Lung (tissue), 12 donors: ENCODE measurements around the gene A4GNT. TPM values are rescaled to one million over a fixed set of nuclear protein-coding genes. Genes with fewer than 3 reads are reported as not detected.

Source experiments
- ATAC-seq: fragments of 200-7000 bp; cut with Tn5 transposase; one replicate; pipeline ENCODE4 v1.9.1; 2020; ENCODE audit warnings: moderate number of reproducible peaks; ENCODE audit not compliant: insufficient read depth, low FRiP score
- DNase-seq, 3 donors: peaks; one replicate each; pipeline ENCODE4 v3.0.0-alpha.2; 2013 to 2017
- H3K27ac ChIP-seq, 2 donors: one replicate each; pipeline ENCODE4 v1.5.1; 2013; ENCODE audit warnings: mild to moderate bottlenecking in 2 of 2, moderate library complexity in 2 of 2, control low read depth in 1 of 2, inconsistent platforms in 1 of 2, low read depth in 1 of 2, low read length in 1 of 2
- H3K27me3 ChIP-seq, 3 donors: one replicate each; pipeline ENCODE4 v1.5.1; 2013; ENCODE audit warnings: low read length in 2 of 3; ENCODE audit not compliant: control insufficient read depth in 3 of 3, insufficient read depth in 3 of 3
- H3K36me3 ChIP-seq, 4 donors: one replicate each; pipeline ENCODE4 v1.5.1; 2013; ENCODE audit warnings: low read length in 4 of 4, mild to moderate bottlenecking in 1 of 4, moderate library complexity in 1 of 4; ENCODE audit not compliant: control insufficient read depth in 4 of 4, insufficient read depth in 4 of 4
- H3K4me1 ChIP-seq, 5 donors: one replicate each; pipeline ENCODE4 v1.5.1; 2013; ENCODE audit warnings: low read length in 5 of 5, mild to moderate bottlenecking in 2 of 5, moderate library complexity in 1 of 5; ENCODE audit not compliant: control insufficient read depth in 5 of 5, insufficient read depth in 5 of 5
- H3K4me3 ChIP-seq: one replicate; pipeline ENCODE4 v1.5.1; 2013; ENCODE audit warnings: mild to moderate bottlenecking, control low read depth, moderate library complexity
- H3K9ac ChIP-seq, 2 donors: one replicate each; pipeline ENCODE4 v1.5.1; 2013; ENCODE audit warnings: low read length in 2 of 2, control low read depth in 1 of 2; ENCODE audit not compliant: insufficient read depth in 1 of 2
- H3K9me3 ChIP-seq, 4 donors: one replicate each; pipeline ENCODE4 v1.5.1; 2013; ENCODE audit warnings: low read length in 3 of 4, mild to moderate bottlenecking in 1 of 4, moderate library complexity in 1 of 4; ENCODE audit not compliant: control insufficient read depth in 4 of 4, insufficient read depth in 3 of 4
- WGBS, 2 donors: extraction: QIAGEN DNeasy Blood & Tissue Kit; methylation state at CpG; one replicate each; pipeline ENCODE4 v1.1.7; 2013; 5-methylcytosine and 5-hydroxymethylcytosine counted together
- polyA plus RNA-seq, 2 donors: library from polyadenylated mRNA; stranded (reverse); fragments of 200-250 nt; gene quantifications; one replicate each; pipeline ENCODE4 v1.2.1, GENCODE V29; 2013
- total RNA-seq, 2 donors: library from RNA; depleted of rRNA in 1 of 2; stranded (reverse); fragments of >200 nt in 1 of 2; gene quantifications; one replicate each; pipeline ENCODE4 v1.2.1, GENCODE V29; 2014 to 2021
- TF ChIP-seq, protein P1 (sequence below): IDR thresholded peaks from 2 replicates; pipeline ENCODE4 v1.5.1; 2012; ENCODE audit warnings: mild to moderate bottlenecking; ENCODE audit errors: control extremely low read depth, extremely low read depth
- donor health status: control.
- donor health status: control.
- donor health status: Bipolar disorder and iron deficiency.
- donor health status: healthy.
- donor health status: DM: yes; HTN: yes; CAD: no.

Gene A4GNT
- total and polyA plus RNA-seq, 4 donors = 0.06 to 0.25 TPM; not detected in 2

DNA sequence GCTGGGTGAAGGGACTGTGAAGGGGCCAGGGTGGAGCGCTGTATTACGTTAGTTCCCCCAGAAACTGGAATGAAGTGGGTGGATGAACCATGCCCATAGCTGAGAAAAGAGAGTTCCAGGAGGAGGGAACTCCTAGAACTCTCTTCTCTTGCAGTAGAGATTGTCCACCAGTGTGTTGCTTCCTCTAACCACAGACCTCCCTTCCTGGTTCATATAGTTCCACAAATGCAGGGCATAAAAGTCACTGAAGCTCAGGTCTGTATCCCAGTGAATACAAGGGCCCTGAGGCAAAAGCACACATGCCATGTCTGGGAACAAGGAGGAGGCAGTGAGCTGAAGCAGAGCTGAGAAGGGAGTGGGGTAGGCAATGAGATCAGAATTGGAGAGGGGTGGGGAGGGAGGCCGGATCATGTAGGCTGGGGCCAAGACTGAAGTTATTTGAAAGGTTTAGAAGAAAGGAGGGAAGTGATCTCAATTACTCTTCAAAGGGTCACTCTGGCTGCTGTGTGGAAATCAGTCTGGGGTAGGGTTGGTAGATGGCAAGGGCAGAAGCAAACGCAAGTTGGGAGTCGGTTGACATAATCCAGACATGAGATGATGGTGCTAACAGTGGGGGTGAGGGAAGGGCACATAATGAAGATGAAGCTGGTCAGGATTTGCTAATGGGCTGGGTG, 6.5 kb downstream of the A4GNT start:
- TF ChIP-seq, protein P1, sequence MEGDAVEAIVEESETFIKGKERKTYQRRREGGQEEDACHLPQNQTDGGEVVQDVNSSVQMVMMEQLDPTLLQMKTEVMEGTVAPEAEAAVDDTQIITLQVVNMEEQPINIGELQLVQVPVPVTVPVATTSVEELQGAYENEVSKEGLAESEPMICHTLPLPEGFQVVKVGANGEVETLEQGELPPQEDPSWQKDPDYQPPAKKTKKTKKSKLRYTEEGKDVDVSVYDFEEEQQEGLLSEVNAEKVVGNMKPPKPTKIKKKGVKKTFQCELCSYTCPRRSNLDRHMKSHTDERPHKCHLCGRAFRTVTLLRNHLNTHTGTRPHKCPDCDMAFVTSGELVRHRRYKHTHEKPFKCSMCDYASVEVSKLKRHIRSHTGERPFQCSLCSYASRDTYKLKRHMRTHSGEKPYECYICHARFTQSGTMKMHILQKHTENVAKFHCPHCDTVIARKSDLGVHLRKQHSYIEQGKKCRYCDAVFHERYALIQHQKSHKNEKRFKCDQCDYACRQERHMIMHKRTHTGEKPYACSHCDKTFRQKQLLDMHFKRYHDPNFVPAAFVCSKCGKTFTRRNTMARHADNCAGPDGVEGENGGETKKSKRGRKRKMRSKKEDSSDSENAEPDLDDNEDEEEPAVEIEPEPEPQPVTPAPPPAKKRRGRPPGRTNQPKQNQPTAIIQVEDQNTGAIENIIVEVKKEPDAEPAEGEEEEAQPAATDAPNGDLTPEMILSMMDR = no peak
- Histone ChIP-seq H3K27me3 (no peaks in the 10 kb centered on the region), H3K4me1 (peaks cover 0 to 2% (median 0%) of the 10 kb centered on the region in 5 donors), H3K4me3 (no peak overlapping the region), H3K27ac (peak overlapping the region in 1 of 2 donors; percentile 88), H3K9me3 (no peaks in the 10 kb centered on the region), H3K9ac (no peak overlapping the region), H3K36me3 (no peaks in the 10 kb centered on the region)
- peak; percentile 71 for ATAC-seq
- 36 to 45% methylated on average over 5 of the region's 5 CpGs for WGBS, 2 donors
- no peak for DNase-seq

DNA sequence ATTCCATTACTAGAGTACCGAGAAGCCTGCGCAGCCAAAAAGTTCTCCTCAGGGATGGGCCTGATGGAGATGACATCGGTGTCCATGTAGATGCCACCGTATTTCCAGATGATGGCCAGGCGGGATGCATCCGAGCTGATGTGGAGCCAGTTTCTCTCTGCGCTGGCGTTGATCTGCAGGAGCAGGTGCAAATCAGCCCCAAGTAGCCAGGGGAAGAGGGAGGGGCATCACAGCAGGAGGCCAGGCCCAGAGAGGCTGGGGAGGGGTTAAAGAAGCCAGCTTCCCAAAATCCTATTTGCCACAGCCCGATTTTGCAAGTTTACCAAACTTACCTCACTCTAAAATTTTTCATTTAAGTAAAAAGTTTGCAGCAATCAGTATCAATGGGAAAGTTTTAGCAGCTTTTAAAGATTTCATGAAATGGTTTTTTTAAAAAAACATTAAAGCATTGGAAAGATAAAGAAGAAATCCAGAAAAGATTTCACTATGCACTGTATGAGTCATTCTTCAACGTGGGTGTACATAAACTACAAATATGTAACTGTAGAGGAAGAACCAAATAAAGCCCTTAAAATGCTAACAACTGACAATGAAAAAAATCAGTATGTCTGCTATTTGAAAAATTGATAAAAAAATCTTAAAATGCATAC, 7.4 kb downstream of the A4GNT start:
- Histone ChIP-seq H3K27me3 (no peaks in the 10 kb centered on the region), H3K36me3 (no peaks in the 10 kb centered on the region), H3K9me3 (no peaks in the 10 kb centered on the region), H3K9ac (no peak overlapping the region), H3K4me3 (no peak overlapping the region), H3K27ac (no peak overlapping the region), H3K4me1 (peaks cover 0 to 2% (median 0%) of the 10 kb centered on the region in 5 donors)
- 77 to 81% methylated on average over 10 of the region's 10 CpGs for WGBS, 2 donors
- TF ChIP-seq, protein P1 = no peak
- ATAC-seq (no peak), DNase-seq (no peak)

DNA sequence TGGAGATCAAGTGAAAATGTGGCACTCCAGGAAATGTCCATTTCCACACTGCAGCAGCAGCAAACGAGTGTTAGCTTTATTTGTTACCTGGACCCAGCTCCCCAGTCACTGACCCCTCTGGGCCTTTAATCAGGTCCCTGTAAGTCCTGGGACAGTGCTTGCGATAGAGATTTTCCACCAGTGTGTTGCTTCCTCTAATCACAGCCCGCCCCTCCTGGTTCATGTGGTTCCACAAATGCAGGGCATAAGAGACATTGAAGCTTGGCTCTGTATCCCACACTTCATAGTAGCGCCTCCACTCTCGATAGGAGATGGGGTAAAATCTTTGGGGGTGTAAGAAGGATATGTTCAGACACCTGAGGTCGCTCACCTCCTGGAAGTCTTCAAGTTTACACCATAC, 8.0 kb downstream of the A4GNT start:
- ATAC-seq (no peak), DNase-seq (no peak)

More for the DNA sequence above, 8.0 kb downstream of the A4GNT start:
- no peaks in the 10 kb centered on the region for H3K36me3 ChIP-seq
- H3K4me1 ChIP-seq = peaks cover 0 to 2% (median 0%) of the 10 kb centered on the region in 5 donors
- TF ChIP-seq, protein P1 = no peak
- 84 to 91% methylated on average over 6 of the region's 6 CpGs for WGBS, 2 donors
- no peak overlapping the region for H3K4me3 ChIP-seq
- H3K9ac ChIP-seq = no peak overlapping the region
- H3K27me3 ChIP-seq = no peaks in the 10 kb centered on the region
- H3K9me3 ChIP-seq = no peaks in the 10 kb centered on the region
- H3K27ac ChIP-seq = peak overlapping the region in 1 of 2 donors; percentile 28
